GM11168 (cell line): ENCODE measurements around the gene CCNA1.

ENCODE experiments used
- in situ Hi-C: fragments of 300-500 bp; cut with MboI; formaldehyde crosslinking; loops from one replicate; pipeline ENCODE4 v1.12.0; 2022; ENCODE audit warnings: low sequenced_read_pairs; ENCODE audit not compliant: unreplicated experiment

The CCNA1 gene

GRCh38 chr13:36432106-36432544, at the start of gene CCNA1:
Gene CCNA1, plus strand, starts transcription at chr13:36432495. Its CDS starts 562 bp downstream, at chr13:36433057.
- in situ Hi-C loops: no loop called here

- in situ Hi-C loops: no loop called here
Measured at GRCh38 chr13:36385489-36385888, 46.8 kb upstream of the CCNA1 start.

- in situ Hi-C loops: no loop called here
Measured at GRCh38 chr13:36395280-36395679, 37.0 kb upstream of the CCNA1 start.

GRCh38 chr13:36405151-36405550, 27.1 kb upstream of the CCNA1 start:
- in situ Hi-C loops: no loop called here

GRCh38 chr13:36412736-36413135, 19.6 kb upstream of the CCNA1 start:
- in situ Hi-C loops: no loop called here

GRCh38 chr13:36413161-36413560, 19.1 kb upstream of the CCNA1 start:
- in situ Hi-C loops: no loop called here

GRCh38 chr13:36414461-36414860, 17.8 kb upstream of the CCNA1 start:
- in situ Hi-C loops: no loop called here

- in situ Hi-C loops: no loop called here
Measured at GRCh38 chr13:36417331-36417730, 15.0 kb upstream of the CCNA1 start.

GRCh38 chr13:36418022-36418805, 14.1 kb upstream of the CCNA1 start:
- in situ Hi-C loops: no loop called here

- in situ Hi-C loops: no loop called here
Measured at GRCh38 chr13:36420437-36420891, 11.8 kb upstream of the CCNA1 start.

- in situ Hi-C loops: no loop called here
Measured at GRCh38 chr13:36421447-36421846, 10.8 kb upstream of the CCNA1 start.

- in situ Hi-C loops: no loop called here
Measured at GRCh38 chr13:36428086-36428485, 4.2 kb upstream of the CCNA1 start.

- in situ Hi-C loops: no loop called here
Measured at GRCh38 chr13:36430247-36431203, 1.8 kb upstream of the CCNA1 start.

GRCh38 chr13:36431204-36432105, 840 bp upstream of the CCNA1 start:
- in situ Hi-C loops: no loop called here

GRCh38 chr13:36436811-36437210, 4.5 kb downstream of the CCNA1 start:
- in situ Hi-C loops: no loop called here

- in situ Hi-C loops: no loop called here
Measured at GRCh38 chr13:36438594-36439483, 6.5 kb downstream of the CCNA1 start.

GRCh38 chr13:36445278-36445677, 13.0 kb downstream of the CCNA1 start:
- in situ Hi-C loops: no loop called here

- in situ Hi-C loops: no loop called here
Measured at GRCh38 chr13:36445891-36446351, 13.6 kb downstream of the CCNA1 start.

- in situ Hi-C loops: no loop called here
Measured at GRCh38 chr13:36447501-36447900, 15.2 kb downstream of the CCNA1 start.
